Kasumi-1 (cell line): ENCODE data around the gene LIX1L.

Experiments used
- DNase-seq, 2 experiments: peaks; one replicate each; lab custom pipeline; 2025; lab: John Stamatoyannopoulos, UW

Gene LIX1L

DNA sequence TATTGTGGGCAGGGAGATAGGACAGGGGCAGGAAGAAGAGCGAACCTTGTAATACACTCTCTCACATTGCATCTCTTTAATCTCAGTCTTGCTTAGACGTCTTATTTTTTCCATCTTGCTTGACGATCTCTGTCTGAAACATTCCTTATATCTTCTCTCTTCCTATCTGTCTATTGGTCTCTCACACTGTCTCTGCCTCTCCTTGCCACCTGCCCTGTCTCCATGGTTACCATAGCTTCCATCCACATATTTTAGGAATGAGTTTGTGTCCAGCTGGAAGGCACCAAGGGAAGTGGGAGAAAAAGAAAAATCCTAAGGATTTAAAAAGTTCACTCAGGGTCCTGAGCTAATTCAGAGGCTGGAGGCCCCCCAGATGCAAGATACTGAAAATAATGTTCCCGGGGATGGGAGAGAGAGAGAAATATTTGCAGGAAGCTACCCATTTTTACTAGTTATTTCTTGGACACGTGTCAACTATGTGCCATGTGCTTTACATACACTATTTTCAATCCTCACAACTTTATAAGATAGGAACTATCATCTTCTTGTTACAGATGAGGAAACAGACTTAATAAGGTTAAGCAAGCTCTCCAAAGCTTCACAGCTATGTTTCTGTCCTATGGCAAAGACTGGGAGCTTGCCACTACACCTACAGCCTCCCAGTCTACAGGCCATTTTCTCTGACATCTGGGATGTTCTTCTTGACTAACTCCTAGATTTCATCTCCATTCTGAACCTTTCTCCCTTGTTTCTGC is 5.6 kb upstream of the LIX1L start:
- DNase-seq, result peak in 1 of 2 experiments; percentile 20

DNA sequence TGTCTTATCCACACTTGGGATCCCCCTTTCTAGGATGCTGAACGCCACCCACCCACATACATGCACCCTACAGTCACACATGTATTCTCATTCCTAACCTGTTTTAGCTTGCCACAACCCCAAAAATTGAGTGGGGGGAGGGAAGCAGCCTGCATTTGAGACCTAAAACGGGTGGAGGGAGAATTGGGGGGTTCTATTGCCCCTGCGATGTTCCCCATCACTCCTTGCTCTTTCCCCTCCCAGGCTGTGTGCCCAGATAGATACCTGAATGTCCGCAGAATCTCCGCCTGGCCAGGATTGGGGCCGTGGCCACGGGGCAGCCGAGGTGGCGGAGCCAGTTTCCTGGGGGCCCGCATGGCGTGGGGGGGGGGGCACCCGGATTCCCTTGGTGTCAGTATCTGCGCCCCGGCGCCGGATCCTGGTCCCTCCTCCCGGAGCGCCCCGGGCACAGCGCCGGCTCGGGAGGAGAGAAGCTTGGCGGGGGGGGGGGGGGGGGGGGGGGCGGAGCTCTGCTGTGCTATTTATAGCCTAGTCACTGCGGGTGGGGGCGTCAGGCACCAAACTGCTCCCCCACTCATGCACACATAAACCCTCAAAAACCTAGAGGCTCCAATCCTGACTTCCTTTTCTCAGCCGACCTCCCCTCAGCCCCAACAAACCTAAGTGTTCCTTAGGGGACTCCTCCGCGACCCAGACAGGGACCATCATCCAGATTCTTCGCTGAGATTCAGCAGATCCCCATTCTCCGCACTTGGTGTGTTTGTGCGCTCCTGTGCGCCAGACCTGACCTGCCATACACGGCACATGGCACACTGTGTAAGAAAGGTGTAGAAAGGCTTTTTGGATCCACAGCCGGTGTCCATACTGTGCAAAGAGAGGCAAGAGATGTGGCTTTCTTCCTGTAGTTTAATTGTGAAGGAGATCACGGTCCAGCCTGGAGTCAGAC is 4.6 kb upstream of the LIX1L start:
- peak in 1 of 2 experiments; percentile 16 for DNase-seq

DNA sequence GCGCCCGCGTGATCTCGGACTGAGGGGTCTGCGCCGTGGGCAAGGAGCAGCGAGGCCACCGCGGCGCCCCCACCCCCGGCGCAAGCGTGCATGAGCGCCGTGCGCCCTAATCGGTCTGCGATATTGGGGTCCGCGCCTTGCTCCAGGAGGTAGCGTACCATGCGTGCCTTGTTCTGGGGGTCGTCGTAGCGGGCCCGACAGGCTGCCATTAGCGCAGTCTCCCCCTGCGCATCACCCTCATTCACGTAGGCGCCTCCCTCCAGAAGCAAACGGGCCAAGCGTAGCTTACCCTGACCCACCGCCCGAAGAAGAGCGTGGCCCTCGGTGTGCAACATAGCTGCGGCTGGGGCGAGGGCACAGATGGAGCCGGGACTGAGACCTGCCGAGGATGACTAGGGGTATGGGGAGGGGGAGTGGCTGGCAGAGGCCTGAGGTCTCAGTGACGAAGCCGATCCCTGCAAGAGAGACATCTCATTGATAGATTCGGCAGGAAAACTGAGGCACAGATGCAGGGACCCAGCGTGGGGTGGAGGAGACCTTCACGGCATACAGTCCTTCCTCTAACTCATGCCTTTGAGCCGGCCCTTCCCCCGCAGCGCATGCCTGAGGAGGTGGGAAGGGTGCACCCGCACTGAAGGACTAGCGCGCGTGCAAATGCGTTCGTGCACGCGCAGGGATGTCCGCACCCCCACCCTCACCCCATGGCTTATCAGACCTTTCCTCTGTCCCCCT is 3.8 kb upstream of the LIX1L start:
- peak; percentile 23 to 46 for DNase-seq

DNA sequence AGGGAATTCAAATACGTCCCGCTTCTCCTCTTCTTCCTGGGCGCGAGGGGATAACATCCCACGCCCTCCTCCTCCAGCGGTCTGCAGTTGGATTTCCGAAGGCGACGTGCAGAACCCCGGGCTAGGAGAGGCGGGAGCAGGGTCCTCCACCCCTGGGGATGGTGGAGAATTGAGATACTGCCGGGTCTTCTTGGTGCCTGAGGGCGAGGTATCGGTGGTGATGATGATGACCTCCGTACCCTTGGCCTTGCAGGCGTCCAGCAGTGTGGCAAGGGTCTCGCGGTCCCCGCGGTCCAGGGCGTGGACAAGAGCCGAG is 3.2 kb upstream of the LIX1L start:
- DNase-seq, result no peak

DNA sequence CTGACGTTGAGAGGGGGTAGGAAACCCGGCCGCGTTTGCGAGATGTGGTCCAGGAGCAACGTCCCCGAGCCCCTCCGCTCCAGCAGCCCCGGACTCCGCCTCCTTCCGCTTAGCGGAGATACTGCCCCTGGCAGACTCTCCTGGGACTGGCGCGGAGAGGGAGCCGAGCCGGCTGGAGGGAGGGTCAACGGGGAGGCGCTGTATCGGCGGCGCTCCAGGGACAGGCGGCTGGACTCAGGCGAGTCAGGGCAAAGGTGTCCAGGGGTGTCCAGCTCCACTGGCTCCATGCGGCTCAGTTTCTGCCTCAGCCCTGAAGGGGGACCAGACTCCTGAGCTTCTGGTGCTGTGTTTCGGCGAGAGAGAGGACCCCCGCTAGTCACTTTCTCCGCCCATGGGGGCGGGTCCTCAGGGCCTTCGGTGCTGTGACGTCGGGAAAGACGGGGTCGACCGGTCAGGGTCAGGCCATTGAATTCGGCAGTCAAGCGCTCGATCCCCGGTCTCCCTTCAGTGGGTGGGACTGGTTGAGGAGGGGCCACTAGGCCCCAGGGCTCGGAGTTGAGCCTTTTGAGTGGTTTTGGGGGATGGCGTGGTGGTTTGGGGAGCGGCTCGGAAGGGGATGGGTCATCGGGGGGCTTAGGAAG is 2.8 kb upstream of the LIX1L start:
- peak; percentile 61 to 70 for DNase-seq

DNA sequence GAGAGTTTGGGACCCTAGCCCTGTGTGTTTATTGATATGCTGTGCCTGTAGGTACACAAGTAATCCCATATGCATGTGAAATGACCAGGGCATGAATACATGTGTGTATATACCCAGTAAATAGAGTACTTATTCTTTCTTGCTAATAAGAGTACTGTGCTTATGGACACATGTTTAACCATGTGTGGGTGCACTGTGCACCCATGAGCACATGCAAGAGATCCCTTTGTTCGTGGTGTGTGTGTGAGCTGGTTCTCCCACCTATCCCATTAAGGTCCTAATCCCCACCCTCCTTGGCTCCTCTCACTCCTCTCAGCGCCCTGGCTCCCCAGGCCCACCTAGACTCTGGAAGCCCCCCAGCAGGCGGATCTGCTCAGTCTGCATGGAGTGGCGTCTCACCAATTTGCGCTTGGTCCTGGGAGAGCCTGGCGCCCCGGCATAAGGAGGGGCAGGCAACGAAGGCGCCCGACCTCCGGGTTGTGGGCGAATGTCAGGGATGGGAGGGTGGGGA is 2.2 kb upstream of the LIX1L start:
- DNase-seq, result peak in 1 of 2 experiments; percentile 11

DNA sequence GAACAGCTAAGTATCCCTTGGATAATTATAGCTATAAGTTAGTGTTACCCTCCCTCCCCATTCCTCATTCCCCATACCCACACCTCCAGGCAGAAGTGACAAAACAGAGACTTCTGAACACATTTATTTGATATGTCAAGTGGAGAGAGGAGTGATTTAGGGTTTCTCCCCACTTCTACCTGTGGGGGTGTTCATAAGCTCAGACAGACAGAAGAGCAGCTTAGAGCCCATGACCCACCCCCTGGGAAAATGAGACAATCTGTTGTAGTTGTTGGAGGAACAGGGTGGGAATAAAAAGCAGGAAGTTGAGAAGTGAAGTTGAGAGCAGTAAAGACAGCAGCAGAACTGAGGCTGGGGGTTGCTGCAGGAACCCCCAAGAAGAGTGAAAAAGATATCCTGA is 1.5 kb upstream of the LIX1L start:
- DNase-seq, result peak in 1 of 2 experiments; percentile 18

DNA sequence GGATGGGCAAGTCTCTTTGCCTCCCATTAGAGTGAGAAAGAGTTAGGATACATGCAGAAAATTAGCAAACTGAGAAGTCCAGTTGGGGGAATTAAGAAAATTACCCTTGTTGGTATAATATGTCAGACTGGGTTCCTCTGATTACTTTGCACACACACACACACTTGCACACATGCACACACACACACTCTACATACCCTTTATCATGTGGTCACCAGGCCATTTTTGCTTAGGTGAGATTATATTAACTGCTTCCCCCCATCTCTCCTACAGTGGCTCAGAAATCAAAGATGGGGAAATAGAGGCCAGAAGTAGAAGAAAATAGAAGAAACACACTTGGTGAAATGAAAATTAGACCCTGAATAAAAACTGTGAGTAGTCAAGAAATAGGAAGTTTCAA is 917 bp upstream of the LIX1L start:
- no peak for DNase-seq

DNA sequence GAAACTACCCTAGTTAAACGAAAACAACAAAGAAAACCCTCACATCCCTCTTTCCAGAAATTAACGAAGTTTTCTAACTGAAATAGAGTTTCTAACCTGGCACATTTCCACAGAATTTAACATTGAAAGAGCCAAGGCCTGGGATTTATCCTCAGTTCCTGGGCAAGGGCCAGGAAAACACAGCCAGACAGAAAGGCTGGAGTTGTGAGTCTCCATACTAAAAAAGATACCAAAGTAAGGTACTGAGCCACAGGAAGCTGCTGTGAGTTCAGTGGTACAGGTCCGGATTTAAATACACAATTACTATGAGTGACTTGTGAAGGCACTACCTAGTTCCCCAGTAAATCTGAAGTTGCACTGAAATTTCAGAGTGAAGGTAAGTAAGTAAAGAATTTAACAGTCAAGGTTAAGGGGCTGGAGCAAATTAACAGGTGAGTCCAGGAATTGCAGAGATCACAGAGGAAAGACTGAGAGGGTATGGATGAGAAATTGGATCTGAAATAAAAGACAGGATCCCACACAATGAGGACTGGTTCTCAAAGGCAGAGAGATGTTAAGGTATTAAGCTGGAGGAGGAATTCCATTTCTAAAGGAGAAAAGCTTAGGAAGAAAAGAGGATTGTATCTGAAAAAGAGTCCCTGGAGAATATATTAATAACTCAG is 905 bp downstream of the LIX1L start:
- DNase-seq, result no peak

DNA sequence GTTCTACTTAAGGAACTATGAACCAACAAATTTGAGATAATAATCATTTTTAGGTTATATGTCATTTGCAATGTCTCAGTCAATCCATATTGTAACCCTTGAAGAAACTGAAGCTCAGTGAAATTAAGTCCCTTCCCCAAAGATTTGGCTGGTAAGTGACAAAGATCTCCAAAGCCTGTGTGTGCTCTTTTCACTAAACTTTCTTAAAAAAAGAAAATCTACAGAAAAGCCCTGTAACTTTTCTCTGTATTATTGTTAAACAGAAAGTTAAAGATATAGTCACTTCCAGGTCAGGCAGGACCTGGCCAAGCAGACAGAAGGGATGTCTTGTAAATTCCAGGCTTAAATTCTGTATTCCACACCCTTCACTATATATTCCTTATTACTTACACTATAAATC is 1.5 kb downstream of the LIX1L start:
- DNase-seq, result no peak

DNA sequence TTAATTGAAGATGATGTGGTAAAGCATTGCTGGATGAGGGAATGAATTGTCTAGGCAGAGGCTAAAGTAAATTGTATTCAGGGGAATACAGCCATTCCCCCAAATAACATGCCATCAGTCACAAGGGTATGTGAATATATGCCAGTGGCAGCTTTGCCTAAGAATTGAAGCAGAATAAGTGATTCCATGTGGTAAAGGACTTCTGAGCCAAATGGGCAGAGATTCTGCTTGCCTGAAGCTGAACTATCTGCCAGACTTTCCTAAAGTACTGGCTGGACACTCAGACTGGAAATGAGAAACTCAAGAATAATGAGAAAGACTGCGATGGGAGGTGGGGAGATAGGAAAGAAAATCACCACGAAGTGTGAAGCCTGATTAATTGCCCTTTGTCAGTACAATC is 2.4 kb downstream of the LIX1L start:
- no peak for DNase-seq

DNA sequence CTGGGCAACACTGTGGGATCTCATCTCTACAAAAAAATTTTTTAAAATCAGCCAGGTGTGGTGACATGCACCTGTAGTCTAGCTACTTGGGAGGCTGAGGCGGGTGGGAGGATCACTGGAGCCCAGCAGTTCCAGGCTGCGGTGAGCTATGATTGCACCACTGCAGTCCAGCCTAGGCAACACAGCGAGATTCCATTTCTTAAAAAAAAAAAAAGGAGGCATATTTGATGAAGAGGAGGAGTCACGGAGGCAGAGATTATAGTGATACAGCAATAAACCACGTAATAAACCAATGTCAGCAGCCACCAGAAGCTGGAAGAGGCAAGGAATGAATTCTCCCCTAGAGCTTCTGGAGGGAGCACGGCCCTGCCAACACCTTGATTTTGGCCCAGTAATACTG is 4.0 kb downstream of the LIX1L start:
- no peak for DNase-seq

DNA sequence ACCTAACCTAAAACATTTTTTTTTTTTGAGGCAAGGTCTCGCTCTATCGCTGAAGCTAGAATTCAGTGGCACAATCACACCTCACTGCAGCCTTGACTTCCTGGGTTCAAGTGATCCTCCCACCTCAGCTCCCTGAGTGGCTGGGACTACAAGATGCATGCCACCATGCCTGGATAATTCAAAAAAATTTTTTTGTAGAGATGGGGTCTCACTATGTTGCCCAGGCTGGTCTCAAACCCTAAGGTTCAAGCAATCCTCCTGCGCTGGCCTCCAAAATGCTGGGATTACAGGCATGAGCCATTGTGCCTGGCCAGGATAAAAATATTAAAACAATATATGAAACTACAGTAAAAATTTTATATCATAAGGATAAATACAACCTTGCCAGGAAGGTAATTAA is 4.9 kb downstream of the LIX1L start:
- no peak for DNase-seq

DNA sequence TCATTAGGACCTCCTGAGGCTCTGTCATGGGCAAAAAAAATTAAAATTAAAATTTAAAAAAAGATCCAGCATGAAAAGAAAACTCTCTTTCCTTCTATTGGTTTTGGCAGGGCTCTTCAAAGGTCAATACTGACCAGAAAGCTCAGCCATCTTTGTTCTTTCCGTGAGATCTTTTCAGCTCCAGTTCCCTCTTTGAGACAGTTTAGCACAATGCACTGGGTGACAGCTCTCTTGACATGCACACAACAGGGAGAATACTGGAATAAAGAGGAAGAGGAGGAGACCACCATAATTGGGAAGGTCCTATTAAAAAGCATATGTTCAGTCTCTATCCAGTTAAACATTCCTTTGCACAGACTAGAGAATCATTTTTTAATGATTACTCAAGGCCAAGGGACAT is 6.3 kb downstream of the LIX1L start:
- DNase-seq, result no peak

DNA sequence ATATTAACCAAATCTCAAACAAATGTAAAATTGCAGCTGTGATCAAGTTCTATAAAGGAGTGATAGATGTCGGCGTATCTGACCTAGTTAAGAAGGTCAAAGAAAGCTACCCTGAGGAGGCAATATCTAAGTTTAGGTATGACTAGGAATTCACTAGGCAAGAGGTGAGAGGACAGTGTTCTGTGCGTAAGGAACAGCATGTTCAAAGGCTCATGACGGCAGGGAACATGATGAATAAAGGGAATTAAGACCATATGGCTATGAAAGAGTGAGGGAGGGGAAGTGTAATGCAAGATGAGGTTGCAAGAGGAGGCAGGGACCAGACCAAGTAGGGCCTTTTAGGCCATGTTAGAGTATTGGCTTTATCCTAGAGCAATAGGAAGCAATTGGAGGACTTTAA is 8.6 kb downstream of the LIX1L start:
- DNase-seq, result no peak

DNA sequence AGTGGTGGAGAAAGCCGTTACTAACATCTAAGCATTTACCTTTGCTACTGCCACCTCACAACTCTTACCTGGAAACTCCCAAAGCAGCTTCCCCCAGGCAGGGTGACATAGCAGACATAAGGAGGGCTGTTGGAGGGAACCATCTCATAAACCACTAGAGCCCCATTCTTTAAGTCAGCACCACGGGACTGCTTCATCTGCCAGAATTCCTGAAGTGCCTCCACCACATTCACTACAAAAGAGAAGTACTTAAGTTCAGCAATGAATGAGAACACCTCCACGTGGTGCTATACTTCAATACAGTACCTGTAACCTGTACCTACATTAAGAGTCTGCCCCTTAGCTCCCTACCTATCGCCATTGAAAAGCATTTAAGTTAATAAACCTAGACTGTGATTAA is 10.3 kb downstream of the LIX1L start:
- DNase-seq, result no peak

DNA sequence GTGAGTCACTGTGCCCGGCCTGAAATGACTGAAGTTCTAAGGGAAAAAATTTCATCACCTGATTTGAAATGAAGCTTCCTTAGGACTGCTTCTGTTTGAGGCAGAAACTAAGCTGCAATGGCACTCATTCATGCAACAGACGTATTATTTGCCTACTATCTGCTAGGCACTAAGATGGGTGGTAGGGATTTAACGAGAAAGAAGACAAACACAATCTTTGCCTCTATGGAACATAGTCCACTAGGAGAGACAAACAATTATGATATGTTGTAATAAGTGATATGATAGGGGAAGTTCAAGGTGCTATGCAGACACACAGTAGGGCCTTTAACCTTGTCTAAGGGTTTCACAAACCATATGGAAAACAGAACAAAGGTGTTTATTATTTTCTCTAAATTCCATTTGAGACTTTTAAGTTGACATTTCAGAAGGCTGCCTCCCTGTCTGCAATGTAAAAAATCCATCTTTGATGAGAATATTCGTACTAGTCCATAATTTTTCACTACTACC is 11.3 kb downstream of the LIX1L start:
- no peak for DNase-seq

DNA sequence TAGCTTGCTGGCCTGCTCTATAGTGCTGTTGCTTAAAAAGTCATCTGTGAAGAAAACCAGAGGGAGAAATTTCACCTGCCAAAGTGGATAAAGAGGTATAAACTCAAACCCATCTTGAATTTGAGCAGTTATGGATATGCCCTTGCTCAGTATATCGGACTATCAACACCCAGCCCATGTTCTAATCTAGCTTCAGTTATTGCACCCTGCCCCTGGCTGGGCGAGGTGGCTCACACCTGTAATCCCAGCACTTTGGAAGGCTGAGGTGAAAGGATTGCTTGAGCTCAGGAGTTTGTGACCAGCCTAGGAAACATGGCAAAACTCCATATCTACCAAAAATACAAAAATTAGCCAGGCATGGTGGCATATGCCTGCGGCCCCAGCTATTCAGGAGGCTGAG is 13.3 kb downstream of the LIX1L start:
- DNase-seq, result no peak

DNA sequence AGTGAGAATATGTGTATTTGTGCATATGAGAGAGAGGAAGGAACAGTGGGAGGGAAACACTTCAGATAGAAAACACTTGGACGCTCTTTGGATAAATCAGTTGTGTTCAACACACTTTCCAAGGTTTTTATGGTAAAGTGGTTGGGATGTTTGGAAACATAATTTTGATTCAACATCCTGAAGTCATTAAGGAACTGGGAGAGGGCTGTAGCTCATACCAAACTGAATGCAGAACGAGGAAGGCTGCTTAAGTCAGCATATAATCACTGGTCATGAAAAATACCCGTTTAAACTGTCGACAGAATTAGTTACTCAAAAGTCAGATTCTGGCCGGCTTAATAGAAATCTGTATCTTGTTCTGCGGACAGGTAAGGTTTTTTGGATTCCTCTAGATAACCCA is 14.9 kb downstream of the LIX1L start:
- no peak for DNase-seq

DNA sequence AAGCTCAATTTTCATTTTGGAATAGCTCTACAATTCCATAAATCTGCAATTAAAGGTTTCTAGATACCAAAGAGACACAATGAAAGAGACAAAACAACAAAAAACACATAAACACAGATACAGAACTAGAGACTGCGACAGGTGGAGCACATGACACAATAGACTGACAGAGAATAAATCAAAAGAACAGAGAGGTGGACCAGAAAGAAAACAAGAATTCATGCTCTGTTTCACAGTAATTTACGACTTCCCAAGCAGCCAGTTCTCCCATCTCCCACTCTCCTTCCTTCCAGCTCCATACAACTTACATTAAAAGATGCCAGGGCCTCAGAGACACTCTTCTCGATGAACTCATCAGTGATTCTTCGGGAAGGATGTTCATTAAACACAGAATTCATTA is 15.4 kb downstream of the LIX1L start:
- DNase-seq, result no peak

DNA sequence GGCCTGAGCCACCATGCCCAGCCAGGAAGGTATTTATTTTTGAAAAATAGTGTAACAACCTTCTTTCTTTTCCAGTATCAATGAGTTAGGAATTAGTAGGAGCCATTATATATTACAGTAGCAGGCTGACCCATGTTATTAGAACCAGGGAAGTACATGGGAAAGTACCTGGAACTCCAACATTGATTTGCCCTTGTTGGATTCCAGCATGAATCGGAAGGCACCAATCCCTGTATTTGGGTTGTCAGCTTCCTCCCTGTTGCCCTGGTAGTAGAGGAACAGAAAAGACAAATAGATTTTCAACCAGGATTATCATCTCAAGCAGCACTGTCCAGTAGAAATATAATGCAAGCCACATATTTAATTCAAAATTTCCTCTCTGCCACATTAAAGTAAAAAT is 20.4 kb downstream of the LIX1L start:
- no peak for DNase-seq
